K562 (cell line): ENCODE data around the gene RABL6. TPM values are rescaled to one million over a fixed set of nuclear protein-coding genes. Genes with fewer than 3 reads are reported as not detected.
A peak's percentile ranks its signal among the peaks of the same experiment; 100 is the strongest.

Source experiments
- ATF1 ChIP-seq, 2 experiments: fragments of 450-650 bp in 1 of 2; IDR thresholded peaks; 2 replicates each; pipeline ENCODE4 v1.6.1; 2016; ENCODE audit warnings: missing compliant biosample characterization in 1 of 2, missing genetic modification characterization in 1 of 2
- CTCF ChIP-seq, 3 experiments: IDR thresholded peaks in 2 of 3; conservative IDR thresholded peaks in 1 of 3; 2 replicates each; pipeline ENCODE4 v1.5.1; 2011 to 2012; ENCODE audit warnings: low read length in 3 of 3, mild to moderate bottlenecking in 3 of 3, control low read depth in 2 of 3, improper control_type of control experiment in 1 of 3, inconsistent platforms in 1 of 3, low read depth in 1 of 3, mixed read lengths in 1 of 3, moderate library complexity in 1 of 3; ENCODE audit not compliant: insufficient read depth in 2 of 3
- FOSL1 ChIP-seq: fragments of 200-800 bp; sonication (Bioruptor generic); conservative IDR thresholded peaks from 2 replicates; pipeline ENCODE4 v1.6.1; 2016; ENCODE audit warnings: missing genetic modification characterization, missing compliant biosample characterization
- HDAC8 ChIP-seq: fragments of 450-650 bp; IDR thresholded peaks from 2 replicates; pipeline ENCODE4 v1.6.1; 2016; ENCODE audit warnings: mild to moderate bottlenecking, missing genetic modification characterization, moderate library complexity, missing compliant biosample characterization
- HSF4 ChIP-seq: fragments of 250-450 bp; sonication (Bioruptor Pico); IDR thresholded peaks from 2 replicates; pipeline ENCODE4 v2.1.2; 2022; ENCODE audit warnings: mild to moderate bottlenecking, moderate library complexity, borderline replicate concordance
- PBX2 ChIP-seq, 2 experiments: IDR thresholded peaks in 1 of 2; conservative IDR thresholded peaks in 1 of 2; 2 replicates each; pipeline ENCODE4 v1.6.1; 2016; ENCODE audit warnings: low read depth in 2 of 2, mild to moderate bottlenecking in 1 of 2, missing compliant biosample characterization in 1 of 2, missing genetic modification characterization in 1 of 2, moderate library complexity in 1 of 2
- PHB ChIP-seq: fragments of 250-450 bp; sonication (Bioruptor Pico); IDR thresholded peaks from 2 replicates; pipeline ENCODE4 v1.5.0; 2021
- SUPT5H ChIP-seq: fragments of 450-650 bp; IDR thresholded peaks from 2 replicates; pipeline ENCODE4 v1.6.1; 2016
- TCF3 ChIP-seq: sonication (generic); formaldehyde crosslinking; IDR thresholded peaks from 2 replicates; pipeline ENCODE4 v1.4.0; 2020; ENCODE audit warnings: mild to moderate bottlenecking, missing genetic modification reagents
- TEAD1 ChIP-seq, 2 experiments: fragments of 450-650 bp in 1 of 2; sonication (generic) in 1 of 2; formaldehyde crosslinking; IDR thresholded peaks; 2 replicates each; pipeline versions ENCODE4 v1.4.0 to v1.8.0; 2020 to 2022; ENCODE audit warnings: mild to moderate bottlenecking in 2 of 2, missing genetic modification reagents in 1 of 2
- TEAD2 ChIP-seq: fragments of 450-650 bp; IDR thresholded peaks from 2 replicates; pipeline ENCODE4 v1.6.1; 2016; ENCODE audit warnings: missing genetic modification characterization, control low read depth, missing compliant biosample characterization
- TFAM ChIP-seq: fragments of 250-450 bp; sonication (Bioruptor Pico); conservative IDR thresholded peaks from 2 replicates; pipeline ENCODE4 v1.5.0; 2021; ENCODE audit warnings: mild to moderate bottlenecking, moderate library complexity
- TGIF2 ChIP-seq: sonication (generic); formaldehyde crosslinking; IDR thresholded peaks from 2 replicates; pipeline ENCODE4 v1.8.1; 2022; ENCODE audit warnings: mild to moderate bottlenecking, missing genetic modification reagents, moderate library complexity
- THAP7 ChIP-seq: fragments of 250-450 bp; sonication (Bioruptor Pico); IDR thresholded peaks from 2 replicates; pipeline ENCODE4 v1.5.0; 2021
- THRA ChIP-seq: fragments of 450-650 bp; IDR thresholded peaks from 2 replicates; pipeline ENCODE4 v1.6.1; 2017; ENCODE audit warnings: mild to moderate bottlenecking, moderate library complexity
- VEZF1 ChIP-seq: fragments of 200-800 bp; sonication (Bioruptor generic); IDR thresholded peaks from 2 replicates; pipeline ENCODE4 v1.6.1; 2017; ENCODE audit warnings: missing genetic modification characterization, missing compliant biosample characterization
- ZEB2 ChIP-seq: fragments of 450-650 bp; IDR thresholded peaks from 2 replicates; pipeline ENCODE4 v1.6.1; 2016
- ZNF444 ChIP-seq: fragments of 250-450 bp; sonication (Bioruptor Pico); IDR thresholded peaks from 2 replicates; pipeline ENCODE4 v1.4.0; 2020; ENCODE audit warnings: mild to moderate bottlenecking, moderate library complexity
- ZNF551 ChIP-seq: fragments of 250-450 bp; sonication (Bioruptor Pico); IDR thresholded peaks from 2 replicates; pipeline ENCODE4 v1.5.0; 2021; ENCODE audit warnings: mild to moderate bottlenecking, moderate library complexity
- ZNF76 ChIP-seq: fragments of 250-450 bp; sonication (Bioruptor Pico); IDR thresholded peaks from 2 replicates; pipeline ENCODE4 v1.4.0; 2020; ENCODE audit warnings: mild to moderate bottlenecking, moderate library complexity, borderline replicate concordance
- polyA plus RNA-seq, 8 experiments: library from polyadenylated mRNA; depleted of rRNA in 4 of 8; stranded (reverse) in 5 of 8; unstranded in 3 of 8; fragments of >200 nt; fragmentation: Nextera tagmentation in 2 of 8; fragmentation: Illumina TruSeq in 1 of 8; extraction: Ambion mirVana in 2 of 8; extraction: Trizol in 1 of 8; gene quantifications; 2 replicates each; pipeline versions ENCODE4 v1.2.1 to v1.2.3, GENCODE V29; 2011 to 2014; ENCODE audit warnings: inconsistent platforms in 1 of 8, missing spikeins in 1 of 8
- total RNA-seq, 7 experiments: library from RNA; depleted of rRNA in 6 of 7; stranded (reverse); fragments of >200 nt in 6 of 7; fragmentation: Illumina TruSeq in 2 of 7; extraction: Trizol in 2 of 7; gene quantifications; 2 replicates each; pipeline versions ENCODE4 v1.2.1 to v1.2.3, GENCODE V29; 2011 to 2021; ENCODE audit warnings: low replicate concordance in 1 of 7

RABL6 gene
- total and polyA plus RNA-seq, 9 of the 15 experiments (the other 6 are each of a cell fraction or from before 2014, with no cell fraction given) = 5.6 to 181 (median 84.5) TPM

- TF ChIP-seq FOSL1 (tag) (no peak), CTCF (IDR thresholded peaks at IDR 0.05 in 2 of 3, conservative IDR thresholded peaks at IDR 0.05 in 1 of 3; ENCODE audit: insufficient read depth in 2 of 3, low read depth in 1 of 3, low read length in 3 of 3) (peak; percentile 11 to 39 (median 32); a peak in 4 of 6 replicates), THRA (no peak), TEAD1 (CRISPR knock-in tag; IDR thresholded peaks at IDR 0.05) (no peak), ATF1 (CRISPR knock-in tag; IDR thresholded peaks at IDR 0.05) (no peak), ATF1 (tag; IDR thresholded peaks at IDR 0.05) (no peak), SUPT5H (peak; percentile 59; the same call in 1 of the 2 replicates), TCF3 (no peak), THAP7 (CRISPR knock-in tag) (no peak), HSF4 (CRISPR knock-in tag) (no peak), PBX2 (CRISPR knock-in tag; IDR thresholded peaks at IDR 0.05; ENCODE audit: low read depth) (no peak), PBX2 (tag; conservative IDR thresholded peaks at IDR 0.05; ENCODE audit: low read depth) (no peak), TGIF2 (no peak), HDAC8 (no peak), PHB (no peak), ZNF444 (CRISPR knock-in tag) (no peak), VEZF1 (CRISPR knock-in tag) (peak; percentile 92), TFAM (CRISPR knock-in tag) (no peak), ZNF551 (CRISPR knock-in tag) (no peak), ZEB2 (no peak), ZNF76 (CRISPR knock-in tag) (no peak), TEAD2 (tag) (no peak)
These were observed 44.7 kb upstream of the RABL6 start (continued) for GRCh38 chr9:136762915-136763648.
